ENCODE results near the gene TMEM240. TPM values are rescaled to one million over a fixed set of nuclear protein-coding genes. Genes with fewer than 3 reads are reported as not detected.
A peak's percentile ranks its signal among the peaks of the same experiment; 100 is the strongest.

TMEM240 gene
- total and polyA plus RNA-seq, 2 of the 8 experiments (the other 6 are each of a cell fraction or from before 2014, with no cell fraction given) = 3.6 to 5.7 TPM

DNA sequence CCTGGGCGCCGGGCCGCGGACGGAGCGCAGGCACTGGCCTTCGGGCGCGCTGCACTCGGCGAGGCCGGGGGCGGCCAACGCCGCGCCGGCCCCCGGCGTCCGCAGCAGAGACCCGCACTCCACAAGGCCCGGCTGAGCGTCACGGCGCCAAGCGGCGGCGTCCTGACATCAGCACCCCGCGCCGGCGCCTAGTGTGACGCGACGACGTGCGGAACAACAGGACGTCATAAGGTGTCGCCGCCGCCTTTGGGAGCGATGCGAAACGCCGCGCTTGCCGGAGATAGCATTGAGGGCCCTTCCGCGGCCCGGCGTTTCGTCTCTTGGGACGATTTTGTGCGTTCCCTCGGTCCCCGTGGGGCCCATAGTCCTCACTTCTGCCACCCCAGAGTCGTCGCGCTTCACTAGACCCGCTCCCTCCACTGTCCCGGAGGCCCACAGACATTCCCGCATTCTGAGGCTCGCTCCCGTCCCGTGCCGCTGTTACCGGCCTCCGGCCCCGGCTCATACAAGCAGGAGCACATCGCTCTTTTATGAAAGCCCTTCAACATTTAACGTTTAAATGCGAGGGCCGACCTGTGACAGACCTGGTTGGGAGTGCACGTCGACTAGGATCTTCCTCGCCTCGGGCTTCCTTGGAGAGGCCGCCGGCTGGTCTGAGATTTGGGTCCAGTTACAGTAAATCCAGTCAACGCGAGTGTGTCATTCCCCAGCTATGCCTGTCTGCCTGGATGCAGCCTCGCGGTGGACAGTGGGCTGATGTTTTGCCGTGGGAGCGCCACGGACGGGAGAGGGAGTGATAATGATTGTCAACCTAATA lies 34.5 kb upstream of the TMEM240 start, which contains the start of gene SSU72:
Gene SSU72 (minus strand): TSS at position 143 of the 817 bp plus-strand sequence. CDS start 306 bp downstream, outside the sequence.
- Histone ChIP-seq H3K9me3 (ENCODE audit: insufficient read depth in 2 of 2, low read depth in 1 of 2, low read length in 1 of 2) (no peaks in the 10 kb centered on the region), H4K8ac (ENCODE audit: extremely low read depth, insufficient read depth, low read length) (peak within 1 kb of the TSS; percentile 100), H4K20me1 (replicated peaks in 1 of 2; ENCODE audit: control insufficient read depth in 1 of 2, insufficient read depth in 2 of 2, low read length in 2 of 2) (peaks cover 3 to 4% of the 10 kb centered on the region in 2 experiments), H3K36me3 (ENCODE audit: control insufficient read depth in 2 of 4, insufficient read depth in 4 of 4, low read length in 3 of 4) (peaks cover 0 to 17% (median 1%) of the 10 kb centered on the region in 4 experiments; a peak in 1 of 8 replicates), H3K79me2 (ENCODE audit: control insufficient read depth in 1 of 2, insufficient read depth in 2 of 2, low read length in 2 of 2) (peaks cover 27 to 45% of the 10 kb centered on the region in 2 experiments), H2BK5ac (ENCODE audit: low read depth, low read length) (peak within 1 kb of the TSS; percentile 96), H3K4me2 (ENCODE audit: insufficient read depth in 1 of 2, low read depth in 2 of 2, low read length in 2 of 2) (peak within 1 kb of the TSS; percentile 82 to 100), H3K14ac (ENCODE audit: insufficient read length) (no peak within 1 kb of the TSS), H2BK15ac (ENCODE audit: low read length) (no peak within 1 kb of the TSS), H3K23me2 (ENCODE audit: low read depth, low read length) (peaks cover 8% of the 10 kb centered on the region; the same call in 1 of the 2 replicates), H2AFZ (ENCODE audit: low read length) (peak within 1 kb of the TSS; percentile 77; the same call in 1 of the 2 replicates), H2BK20ac (ENCODE audit: low read length) (no peak within 1 kb of the TSS), H2BK12ac (ENCODE audit: low read depth, low read length) (no peak within 1 kb of the TSS; the same call in 1 of the 2 replicates), H4K5ac (ENCODE audit: insufficient read length, low read depth, low read length) (peak within 1 kb of the TSS; percentile 91), H3K27ac (ENCODE audit: low read depth, low read length) (peak within 1 kb of the TSS; percentile 99), H3K9ac (replicated peaks in 1 of 4; ENCODE audit: extremely low read depth in 1 of 4, low read depth in 3 of 4, low read length in 3 of 4) (peak within 1 kb of the TSS; percentile 96 to 100 (median 97)), H2BK120ac (replicated peaks; ENCODE audit: low read depth, low read length) (no peak within 1 kb of the TSS), H3K4me3 (ENCODE audit: extremely low read depth in 1 of 4, insufficient read depth in 2 of 4, low read depth in 3 of 4, low read length in 4 of 4) (peak within 1 kb of the TSS; percentile 84 to 99 (median 94)), H3K56ac (replicated peaks; ENCODE audit: insufficient read length, low read depth, low read length) (peak within 1 kb of the TSS; percentile 70), H3K18ac (ENCODE audit: extremely low read depth, low read length) (peak within 1 kb of the TSS; percentile 83), H3K79me1 (ENCODE audit: low read depth, low read length) (peaks cover 2% of the 10 kb centered on the region), H4K91ac (replicated peaks; ENCODE audit: insufficient read length, low read length) (peak within 1 kb of the TSS; percentile 93), H3K23ac (ENCODE audit: insufficient read length) (no peak within 1 kb of the TSS), H3K4ac (replicated peaks; ENCODE audit: insufficient read length, low read depth, low read length) (peak within 1 kb of the TSS; percentile 94), H3K4me1 (replicated peaks in 1 of 4; ENCODE audit: control insufficient read depth in 3 of 4, insufficient read depth in 4 of 4, low read length in 3 of 4) (peaks cover 0 to 2% (median 0%) of the 10 kb centered on the region in 4 experiments; a peak in 2 of 7 replicates), H2AK5ac (ENCODE audit: low read depth, low read length) (no peak within 1 kb of the TSS), H3K27me3 (replicated peaks in 1 of 4; ENCODE audit: control insufficient read depth in 3 of 4, extremely low read depth in 1 of 4, insufficient read depth in 3 of 4, low read length in 3 of 4) (no peaks in the 10 kb centered on the region)
- 3% methylated on average over 64 of the region's 87 CpGs; no CpG with 5 or more reads in 1 of the 2 experiments for WGBS, 2 experiments (ENCODE audit: extremely low coverage in 1 of 2, insufficient coverage in 1 of 2, insufficient read length in 1 of 2, insufficient replicate concordance in 2 of 2, low coverage in 1 of 2, low lambda C conversion rate in 2 of 2, missing lambda C conversion rate in 1 of 2)
- ChIA-PET POLR2A (ENCODE audit: partially characterized antibody) (interaction anchor here (0.8 to 21.2 kb wide), 13 partner anchors 9 to 175 kb away, joined by 3 to 367 read pairs (median 4); partner anchors contain the start of genes CCNL2 and MIB2), CTCF (ENCODE audit: partially characterized antibody) (interaction anchor here (0.7 kb wide), 1 partner anchor 50 kb away, joined by 3 read pairs; no protein-coding TSS in a partner anchor)
- DNase-seq (ENCODE audit: low read depth in 1 of 2, low spot score in 2 of 2) (peak; percentile 70 to 98), FAIRE-seq (no peak)
- no peak for TF ChIP-seq NRF1 (IDR thresholded peaks at IDR 0.05; ENCODE audit: low read depth, low read length)
- TF ChIP-seq SP2 (IDR thresholded peaks at IDR 0.05; ENCODE audit: low read length) = no peak
- TF ChIP-seq SP4 (IDR thresholded peaks at IDR 0.05; ENCODE audit: low read length) = no peak; the same call in 1 of the 2 replicates
- no peak for TF ChIP-seq CHD1 (IDR thresholded peaks at IDR 0.05; ENCODE audit: low read depth, low read length)
- peak; percentile 93 for TF ChIP-seq PHF8 (conservative IDR thresholded peaks at IDR 0.05; ENCODE audit: low read depth, low read length)
- TF ChIP-seq TAF7 (optimal IDR thresholded peaks at IDR 0.05; ENCODE audit: borderline replicate concordance, low read depth, low read length) = no peak
- 0 out of 3 replicates have a peak, but pooled peaks of 1 of the 2 experiments have one; percentile 39 for TF ChIP-seq EP300 (IDR thresholded peaks at IDR 0.05; ENCODE audit: borderline replicate concordance in 1 of 2, low read depth in 2 of 2, low read length in 2 of 2)
- TF ChIP-seq RXRA (IDR thresholded peaks at IDR 0.05; ENCODE audit: insufficient read depth, low read depth, low read length) = no peak
- TF ChIP-seq YY1 (IDR thresholded peaks at IDR 0.05; ENCODE audit: low read depth, low read length) = no peak
- no peak for TF ChIP-seq SIRT6 (IDR thresholded peaks at IDR 0.05; ENCODE audit: low read length)
- TF ChIP-seq TEAD4 (IDR thresholded peaks at IDR 0.05; ENCODE audit: low read depth, low read length) = no peak
